GM06990 (cell line): Measurements from ENCODE around the gene SLCO2A1.

ENCODE experiments used
- DNase-seq: peaks from one replicate; pipeline ENCODE4 v3.0.0-alpha.2; 2011; ENCODE audit not compliant: insufficient read length; ENCODE audit errors: extremely low read depth
- H3K27me3 ChIP-seq: replicated peaks from 2 replicates; pipeline ENCODE4 v1.6.0; 2011; ENCODE audit warnings: low read length; ENCODE audit not compliant: control insufficient read depth, insufficient read depth
- H3K36me3 ChIP-seq: 2 replicates; pipeline ENCODE4 v1.5.1; 2011; ENCODE audit warnings: low read length; ENCODE audit not compliant: control insufficient read depth, insufficient read depth
- H3K4me3 ChIP-seq: replicated peaks from 2 replicates; pipeline ENCODE4 v1.5.1; 2011; ENCODE audit warnings: low read depth, mild to moderate bottlenecking, control low read depth, low read length
- CTCF ChIP-seq: IDR thresholded peaks from 2 replicates; pipeline ENCODE4 v1.5.1; 2011; ENCODE audit warnings: low read length, control low read depth, mild to moderate bottlenecking, inconsistent platforms; ENCODE audit not compliant: insufficient read depth, poor library complexity, severe bottlenecking

The SLCO2A1 gene

GRCh38 chr3:133893683-133894352 lies 135.9 kb downstream of the SLCO2A1 start:
- H3K27me3 ChIP-seq = peaks cover 4% of the 10 kb centered on the region
- DNase-seq = no peak
- no peak overlapping the region for H3K4me3 ChIP-seq
- no peak for TF ChIP-seq CTCF
- H3K36me3 ChIP-seq = no peaks in the 10 kb centered on the region

GRCh38 chr3:133892541-133893231 lies 137.0 kb downstream of the SLCO2A1 start:
- no peak overlapping the region for H3K4me3 ChIP-seq
- H3K36me3 ChIP-seq = no peaks in the 10 kb centered on the region
- no peak for TF ChIP-seq CTCF
- peaks cover 4% of the 10 kb centered on the region for H3K27me3 ChIP-seq
- no peak for DNase-seq

GRCh38 chr3:133891662-133892378 lies 137.9 kb downstream of the SLCO2A1 start:
- Histone ChIP-seq H3K27me3 (peaks cover 4% of the 10 kb centered on the region), H3K4me3 (no peak overlapping the region), H3K36me3 (no peaks in the 10 kb centered on the region)
- DNase-seq = no peak
- TF ChIP-seq CTCF = no peak

GRCh38 chr3:133890972-133891644 lies 138.6 kb downstream of the SLCO2A1 start:
- H3K27me3 ChIP-seq = no peaks in the 10 kb centered on the region; the same call in none of the 2 replicates
- H3K36me3 ChIP-seq = no peaks in the 10 kb centered on the region
- no peak for DNase-seq
- H3K4me3 ChIP-seq = no peak overlapping the region
- TF ChIP-seq CTCF = no peak

- DNase-seq = no peak
- H3K36me3 ChIP-seq = no peaks in the 10 kb centered on the region
- H3K4me3 ChIP-seq = no peak overlapping the region
- H3K27me3 ChIP-seq = no peaks in the 10 kb centered on the region; the same call in none of the 2 replicates
- TF ChIP-seq CTCF = no peak
Measured at GRCh38 chr3:133890037-133890436, 139.7 kb downstream of the SLCO2A1 start.
